Esophagus muscularis mucosa (tissue), 4 donors: ENCODE results near the gene PDGFD.

Source experiments
- EP300 ChIP-seq: sonication (generic); formaldehyde crosslinking; IDR thresholded peaks from one replicate; pipeline ENCODE4 v1.6.1; 2017; ENCODE audit warnings: antibody characterized with exemption
- POLR2A ChIP-seq: fragments of 450-650 bp; IDR thresholded peaks from one replicate; pipeline ENCODE4 v1.6.1; 2017; ENCODE audit warnings: antibody characterized with exemption, moderate library complexity, mild to moderate bottlenecking, low read depth
- POLR2AphosphoS5 ChIP-seq, 2 donors: sonication (generic); formaldehyde crosslinking; IDR thresholded peaks; one replicate each; pipeline ENCODE4 v1.6.1; 2017; ENCODE audit warnings: antibody characterized with exemption in 2 of 2
- TF ChIP-seq, protein P1 (sequence below), 3 experiments: fragments of 200-600 bp in 2 of 3; fragments of 450-650 bp in 1 of 3; sonication (generic) in 2 of 3; IDR thresholded peaks; one replicate each; pipeline ENCODE4 v1.5.1; 2017 to 2019; ENCODE audit warnings: antibody characterized with exemption in 3 of 3, mild to moderate bottlenecking in 2 of 3, moderate library complexity in 1 of 3

DNA sequence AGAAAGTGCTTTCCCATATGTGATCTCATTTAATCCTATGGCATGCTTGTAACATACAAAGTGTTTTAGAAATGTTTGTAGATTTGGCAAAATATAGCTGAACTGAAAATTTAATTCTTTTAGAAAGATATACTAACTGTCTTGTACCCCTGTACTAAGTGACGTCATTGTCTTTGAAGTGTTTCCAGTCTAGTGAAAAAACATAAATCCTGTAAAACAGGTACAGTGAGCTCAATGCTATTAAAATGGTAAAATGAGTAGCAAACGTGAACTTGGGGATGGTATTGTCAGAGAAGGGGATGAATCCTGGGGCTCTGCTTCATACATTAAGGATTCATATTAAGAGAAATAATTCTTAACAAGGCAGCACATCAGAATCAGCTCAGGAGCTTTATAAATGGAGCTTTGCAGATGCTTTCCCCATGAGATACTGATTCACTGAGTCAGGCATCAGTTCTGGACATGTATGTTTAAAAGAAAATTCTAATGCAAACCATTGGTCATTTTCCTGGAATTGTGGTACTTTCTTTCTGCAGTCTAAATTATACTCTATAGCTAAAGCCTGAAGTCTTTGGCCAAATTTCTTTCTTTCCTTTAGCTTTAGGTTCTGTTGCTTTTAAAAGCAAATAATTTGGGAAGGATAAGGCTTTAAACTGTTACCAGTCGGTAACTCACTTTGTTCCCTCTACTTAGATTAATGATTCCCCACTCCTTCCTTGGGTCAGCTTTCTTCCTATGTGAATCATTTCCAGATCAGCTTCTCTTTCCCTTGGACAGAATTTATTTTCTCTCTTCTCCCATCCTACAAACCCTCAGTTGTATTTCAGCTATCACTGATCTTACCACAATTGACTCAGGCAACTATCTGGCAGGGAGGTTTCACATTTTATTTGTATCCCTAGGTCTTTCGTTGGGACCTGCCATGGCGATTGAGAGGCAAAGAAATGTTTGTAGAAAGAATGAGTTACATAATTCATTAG lies 185.0 kb downstream of the PDGFD start:
- TF ChIP-seq POLR2A = no peak
- TF ChIP-seq, protein P1, sequence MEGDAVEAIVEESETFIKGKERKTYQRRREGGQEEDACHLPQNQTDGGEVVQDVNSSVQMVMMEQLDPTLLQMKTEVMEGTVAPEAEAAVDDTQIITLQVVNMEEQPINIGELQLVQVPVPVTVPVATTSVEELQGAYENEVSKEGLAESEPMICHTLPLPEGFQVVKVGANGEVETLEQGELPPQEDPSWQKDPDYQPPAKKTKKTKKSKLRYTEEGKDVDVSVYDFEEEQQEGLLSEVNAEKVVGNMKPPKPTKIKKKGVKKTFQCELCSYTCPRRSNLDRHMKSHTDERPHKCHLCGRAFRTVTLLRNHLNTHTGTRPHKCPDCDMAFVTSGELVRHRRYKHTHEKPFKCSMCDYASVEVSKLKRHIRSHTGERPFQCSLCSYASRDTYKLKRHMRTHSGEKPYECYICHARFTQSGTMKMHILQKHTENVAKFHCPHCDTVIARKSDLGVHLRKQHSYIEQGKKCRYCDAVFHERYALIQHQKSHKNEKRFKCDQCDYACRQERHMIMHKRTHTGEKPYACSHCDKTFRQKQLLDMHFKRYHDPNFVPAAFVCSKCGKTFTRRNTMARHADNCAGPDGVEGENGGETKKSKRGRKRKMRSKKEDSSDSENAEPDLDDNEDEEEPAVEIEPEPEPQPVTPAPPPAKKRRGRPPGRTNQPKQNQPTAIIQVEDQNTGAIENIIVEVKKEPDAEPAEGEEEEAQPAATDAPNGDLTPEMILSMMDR (IDR thresholded peaks at IDR 0.05) = no peak
- no peak for TF ChIP-seq EP300
- no peak for TF ChIP-seq POLR2AphosphoS5 (IDR thresholded peaks at IDR 0.05)
